Common myeloid progenitor, CD34-positive (primary cell): Measurements from ENCODE around the gene ATXN2.
A peak's percentile ranks its signal among the peaks of the same experiment; 100 is the strongest.

Experiments
- CTCF ChIA-PET: fragments of 350-600 bp; sonication (Branson Sonifier 250); formaldehyde crosslinking; loops from one replicate; lab custom pipeline; 2021; ENCODE audit warnings: antibody characterized with exemption; lab: Charles Lee
- POLR2A ChIA-PET: fragments of 350-600 bp; sonication (Branson Sonifier 250); formaldehyde crosslinking; loops from one replicate; lab custom pipeline; 2021; ENCODE audit warnings: antibody characterized with exemption; lab: Charles Lee
- DNase-seq, 3 donors: peaks; one replicate each; pipeline versions ENCODE4 v3.0.0 to v3.0.0-alpha.2; 2013
- H3K27ac ChIP-seq, 2 experiments: 1 replicate in 1 of 2; 2 replicates in 1 of 2; pipeline ENCODE4 v1.7.0; 2013; ENCODE audit warnings: inconsistent platforms in 2 of 2, low read length in 2 of 2, mild to moderate bottlenecking in 2 of 2, low read depth in 1 of 2, moderate library complexity in 1 of 2; ENCODE audit not compliant: severe bottlenecking in 2 of 2, insufficient read depth in 1 of 2, poor library complexity in 1 of 2
- H3K27me3 ChIP-seq, 5 experiments: replicated peaks in 2 of 5; 1 replicate in 3 of 5; 2 replicates in 2 of 5; pipeline versions ENCODE4 v1.6.1 to v1.7.0; 2013; ENCODE audit warnings: low read length in 4 of 5, mild to moderate bottlenecking in 2 of 5, moderate library complexity in 2 of 5, inconsistent platforms in 1 of 5; ENCODE audit not compliant: insufficient read depth in 5 of 5, control insufficient read depth in 4 of 5
- H3K36me3 ChIP-seq, 4 experiments: 1 replicate in 2 of 4; 2 replicates in 2 of 4; pipeline versions ENCODE4 v1.6.1 to v1.7.0; 2013; ENCODE audit warnings: low read length in 3 of 4, control low read depth in 1 of 4, mild to moderate bottlenecking in 1 of 4; ENCODE audit not compliant: control insufficient read depth in 4 of 4, insufficient read depth in 4 of 4
- H3K4me1 ChIP-seq, 4 experiments: 1 replicate in 3 of 4; 2 replicates in 1 of 4; pipeline versions ENCODE4 v1.6.1 to v1.7.1; 2013; ENCODE audit warnings: low read length in 3 of 4, mild to moderate bottlenecking in 3 of 4, control low read depth in 1 of 4, inconsistent platforms in 1 of 4, moderate library complexity in 1 of 4; ENCODE audit not compliant: control insufficient read depth in 4 of 4, insufficient read depth in 4 of 4; ENCODE audit errors: control extremely low read depth in 1 of 4
- H3K4me3 ChIP-seq, 7 experiments: 1 replicate in 4 of 7; 2 replicates in 3 of 7; pipeline versions ENCODE4 v1.5.1 to v1.7.0; 2013; ENCODE audit warnings: mild to moderate bottlenecking in 7 of 7, low read length in 6 of 7, moderate library complexity in 6 of 7, inconsistent platforms in 2 of 7, low read depth in 2 of 7, control low read depth in 1 of 7; ENCODE audit not compliant: insufficient read depth in 4 of 7, control insufficient read depth in 1 of 7; ENCODE audit errors: extremely low read depth in 1 of 7
- H3K9me3 ChIP-seq, 5 experiments: 1 replicate in 4 of 5; 2 replicates in 1 of 5; pipeline versions ENCODE4 v1.6.1 to v1.7.1; 2013; ENCODE audit warnings: low read length in 4 of 5, mild to moderate bottlenecking in 2 of 5, inconsistent platforms in 1 of 5, low read depth in 1 of 5, moderate library complexity in 1 of 5; ENCODE audit not compliant: control insufficient read depth in 4 of 5, insufficient read depth in 2 of 5; ENCODE audit errors: control extremely low read depth in 1 of 5
- WGBS: methylation state at CpG from one replicate; pipeline ENCODE4 v1.1.5; 2013; ENCODE audit not compliant: insufficient coverage; 5-methylcytosine and 5-hydroxymethylcytosine counted together

Gene ATXN2

DNA sequence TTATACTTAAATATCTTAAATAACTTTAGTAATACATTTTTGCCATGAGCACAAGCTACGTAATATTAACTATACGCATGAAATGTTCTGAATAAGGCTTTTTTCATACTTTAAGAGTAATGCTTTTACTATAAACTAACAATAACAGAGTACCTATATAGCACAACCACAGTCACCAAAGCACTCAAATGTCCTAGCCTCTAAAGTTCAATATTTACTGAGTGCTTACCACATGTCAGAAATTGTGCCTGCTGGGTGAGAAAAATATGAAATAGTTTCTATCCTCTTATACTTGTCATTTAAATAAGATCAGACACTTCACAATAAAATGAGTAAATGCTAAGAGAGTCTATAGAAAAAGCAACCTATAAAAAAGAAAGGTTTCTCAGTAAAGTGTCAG lies 110.3 kb downstream of the ATXN2 start:
- Histone ChIP-seq H3K4me3 (no peak overlapping the region), H3K36me3 (peaks cover 24 to 65% (median 56%) of the 10 kb centered on the region in 4 experiments), H3K4me1 (no peaks in the 10 kb centered on the region), H3K9me3 (no peaks in the 10 kb centered on the region), H3K27ac (no peak overlapping the region), H3K27me3 (no peaks in the 10 kb centered on the region)
- ChIA-PET CTCF (interaction anchor here (1.4 to 1.5 kb wide), 2 partner anchors 92 to 93 kb away, joined by 3 to 4 read pairs; no protein-coding TSS in a partner anchor), POLR2A (no interaction called here)
- WGBS, result no CpG with 5 or more reads among the region's 2 CpGs
- no peak for DNase-seq

- WGBS, result 100% methylated on average over 4 of the region's 4 CpGs
- peaks cover 25 to 70% (median 59%) of the 10 kb centered on the region in 4 experiments for H3K36me3 ChIP-seq
- CTCF ChIA-PET, result interaction anchor here (1.5 kb wide), 1 partner anchor 92 kb away, joined by 3 read pairs; no protein-coding TSS in a partner anchor
Measured at GRCh38 chr12:111488271-111488670, 110.8 kb downstream of the ATXN2 start.

DNA sequence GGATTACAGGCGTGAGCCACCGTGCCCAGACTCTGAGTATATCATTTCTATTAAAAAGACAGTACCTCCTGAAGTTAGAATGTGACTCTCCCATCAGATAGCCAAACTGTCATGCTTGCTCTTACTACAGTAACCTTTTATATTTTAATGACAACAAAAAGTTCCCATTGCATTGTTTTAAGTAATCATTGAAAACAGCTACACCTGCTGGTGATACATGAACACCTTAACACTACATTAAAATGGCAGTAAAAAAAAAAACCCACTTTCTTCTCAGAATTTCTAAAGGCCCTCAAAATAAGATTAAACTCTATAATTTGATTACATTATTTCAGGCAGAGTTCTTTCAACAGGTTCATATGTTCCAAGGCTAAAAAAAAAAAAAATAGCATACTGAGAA lies 116.7 kb downstream of the ATXN2 start:
- peaks cover 0 to 2% (median 0%) of the 10 kb centered on the region in 4 experiments for H3K4me1 ChIP-seq
- ChIA-PET CTCF (interaction anchor here (0.7 to 3.0 kb wide), 5 partner anchors 11 to 86 kb away, joined by 3 to 18 read pairs (median 5); no protein-coding TSS in a partner anchor), POLR2A (interaction anchor here (0.7 kb wide), 1 partner anchor 154 kb away, joined by 3 read pairs; no protein-coding TSS in a partner anchor)
- H3K4me3 ChIP-seq, result no peak overlapping the region
- no peaks in the 10 kb centered on the region for H3K9me3 ChIP-seq
- 100% methylated on average over 2 of the region's 2 CpGs for WGBS
- peak; percentile 10 to 50 (median 42) for DNase-seq
- H3K27me3 ChIP-seq, result no peaks in the 10 kb centered on the region
- peaks cover 18 to 69% (median 38%) of the 10 kb centered on the region in 4 experiments for H3K36me3 ChIP-seq
- H3K27ac ChIP-seq, result no peak overlapping the region

More at GRCh38 chr12:111488271-111488670, 110.8 kb downstream of the ATXN2 start:
- H3K4me3 ChIP-seq, result no peak overlapping the region
- H3K27me3 ChIP-seq, result no peaks in the 10 kb centered on the region
- no peak overlapping the region for H3K27ac ChIP-seq
- POLR2A ChIA-PET, result no interaction called here
- no peak for DNase-seq
- no peaks in the 10 kb centered on the region for H3K4me1 ChIP-seq
- H3K9me3 ChIP-seq, result no peaks in the 10 kb centered on the region

DNA sequence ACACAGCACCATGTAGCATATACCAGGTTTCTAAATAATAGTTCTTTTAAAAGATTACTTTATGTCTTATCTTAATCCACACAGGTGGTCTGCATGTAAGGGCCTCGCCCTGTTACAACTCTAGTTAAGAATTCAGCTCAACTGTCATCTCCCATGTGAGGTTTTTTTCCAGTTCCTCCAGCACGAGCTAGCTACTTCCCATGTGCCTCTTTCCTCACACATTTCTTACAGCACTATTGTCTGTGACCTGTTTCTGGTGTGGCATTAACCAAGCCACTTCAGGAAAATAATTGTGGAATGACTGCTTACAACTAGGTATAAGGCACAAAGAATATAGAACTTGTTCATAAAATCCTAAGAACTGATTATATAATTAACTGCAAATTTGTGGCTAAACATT lies 127.9 kb downstream of the ATXN2 start:
- DNase-seq, result no peak
- H3K4me3 ChIP-seq, result no peak overlapping the region
- peaks cover 17 to 61% (median 49%) of the 10 kb centered on the region in 4 experiments for H3K36me3 ChIP-seq
- WGBS, result 83% methylated on average over 1 of the region's 2 CpGs
- H3K9me3 ChIP-seq, result no peaks in the 10 kb centered on the region
- H3K27ac ChIP-seq, result peak overlapping the region in 1 of 2 experiments; percentile 55
- POLR2A ChIA-PET, result no interaction called here
- no peaks in the 10 kb centered on the region for H3K27me3 ChIP-seq
- H3K4me1 ChIP-seq, result peaks cover 0 to 3% (median 0%) of the 10 kb centered on the region in 4 experiments
- CTCF ChIA-PET, result interaction anchor here (0.6 to 4.4 kb wide), 5 partner anchors 12 to 73 kb away, joined by 3 to 21 read pairs (median 6); no protein-coding TSS in a partner anchor

DNA sequence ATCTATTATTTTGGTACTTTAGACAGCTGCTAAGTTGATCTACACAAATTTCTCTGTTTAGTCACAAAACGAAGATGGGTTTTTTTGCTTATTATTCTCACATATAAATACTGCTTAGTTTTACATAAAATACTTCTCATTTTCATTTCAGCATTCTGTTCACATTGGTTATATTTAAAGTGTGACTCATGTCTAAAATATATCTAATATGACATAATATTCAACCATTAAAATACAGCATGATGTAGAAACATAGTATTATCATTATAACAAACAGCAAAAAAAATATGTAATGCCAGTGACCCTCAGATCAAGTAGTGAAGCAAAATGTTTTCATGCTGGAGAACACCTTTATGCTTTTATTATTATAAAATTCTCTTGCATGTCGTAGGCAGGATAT lies 129.7 kb downstream of the ATXN2 start:
- H3K4me1 ChIP-seq, result peaks cover 0 to 3% (median 0%) of the 10 kb centered on the region in 4 experiments
- no peaks in the 10 kb centered on the region for H3K27me3 ChIP-seq
- WGBS, result no CpG with 5 or more reads among the region's 2 CpGs
- DNase-seq, result no peak
- no peaks in the 10 kb centered on the region for H3K9me3 ChIP-seq
- no peak overlapping the region for H3K27ac ChIP-seq
- H3K4me3 ChIP-seq, result no peak overlapping the region
- peaks cover 14 to 51% (median 41%) of the 10 kb centered on the region in 4 experiments for H3K36me3 ChIP-seq
- POLR2A ChIA-PET, result no interaction called here
- CTCF ChIA-PET, result no interaction called here

DNA sequence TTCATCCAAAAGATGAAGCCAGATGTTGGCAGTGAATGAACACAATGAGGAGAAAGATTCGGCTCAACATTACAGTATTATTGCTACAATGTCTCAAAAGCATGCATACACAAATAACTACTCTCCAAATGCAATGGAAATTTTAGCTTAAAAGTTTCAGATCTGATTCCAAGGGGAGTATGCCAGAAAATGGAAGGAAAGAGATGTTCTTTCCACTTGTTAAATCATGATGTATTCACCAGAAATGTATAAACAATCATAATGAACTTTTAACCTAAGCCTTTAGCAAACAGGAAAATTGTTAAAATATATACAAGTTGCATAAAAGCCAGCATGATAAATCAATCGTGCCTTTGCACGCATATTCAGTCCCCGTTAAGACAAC lies 131.3 kb downstream of the ATXN2 start:
- Histone ChIP-seq H3K4me1 (peaks cover 0 to 12% (median 7%) of the 10 kb centered on the region in 4 experiments), H3K27ac (no peak overlapping the region), H3K36me3 (peaks cover 12 to 41% (median 36%) of the 10 kb centered on the region in 4 experiments), H3K9me3 (no peaks in the 10 kb centered on the region), H3K4me3 (no peak overlapping the region), H3K27me3 (no peaks in the 10 kb centered on the region)
- no peak for DNase-seq
- CTCF ChIA-PET, result interaction anchor here (2.9 kb wide), 1 partner anchor 72 kb away, joined by 10 read pairs; no protein-coding TSS in a partner anchor
- POLR2A ChIA-PET, result no interaction called here
- WGBS, result 96% methylated on average over 4 of the region's 4 CpGs
